Gastrocnemius medialis (tissue), 4 donors: Measurements from ENCODE around the gene CDNF.
"Not testable (repeated sequence)": the region's sequence is repeated elsewhere in the genome, so short reads cannot be mapped to it uniquely, and the experiment has no call there.

ENCODE experiments used
- POLR2A ChIP-seq, 2 donors: fragments of 450-650 bp; IDR thresholded peaks; one replicate each; pipeline ENCODE4 v1.6.1; 2017; ENCODE audit warnings: antibody characterized with exemption in 2 of 2, mild to moderate bottlenecking in 2 of 2, moderate library complexity in 2 of 2
- TF ChIP-seq, protein P1 (sequence below), 5 experiments: fragments of 450-650 bp in 3 of 5; fragments of 200-600 bp in 2 of 5; sonication (generic) in 2 of 5; IDR thresholded peaks in 4 of 5; conservative IDR thresholded peaks in 1 of 5; 1 replicate in 4 of 5; 2 replicates in 1 of 5; pipeline ENCODE4 v1.5.1; 2016 to 2019; ENCODE audit warnings: antibody characterized with exemption in 5 of 5, mild to moderate bottlenecking in 3 of 5, moderate library complexity in 3 of 5

DNA sequence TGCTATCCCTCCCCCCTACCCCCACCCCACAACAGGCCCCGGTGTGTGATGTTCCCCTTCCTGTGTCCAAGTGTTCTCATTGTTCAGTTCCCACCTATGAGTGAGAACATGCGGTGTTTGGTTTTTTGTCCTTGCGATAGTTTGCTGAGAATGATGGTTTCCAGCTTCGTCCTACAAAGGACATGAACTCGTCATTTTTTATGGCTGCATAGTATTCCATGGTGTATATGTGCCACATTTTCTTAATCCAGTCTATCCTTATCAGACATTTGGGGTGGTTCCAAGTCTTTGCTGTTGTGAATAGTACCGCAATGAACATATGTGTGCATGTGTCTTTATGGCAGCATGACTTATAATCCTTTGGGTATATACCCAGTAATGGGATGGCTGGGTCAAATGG is 26.6 kb upstream of the CDNF start:
- TF ChIP-seq, protein P1, sequence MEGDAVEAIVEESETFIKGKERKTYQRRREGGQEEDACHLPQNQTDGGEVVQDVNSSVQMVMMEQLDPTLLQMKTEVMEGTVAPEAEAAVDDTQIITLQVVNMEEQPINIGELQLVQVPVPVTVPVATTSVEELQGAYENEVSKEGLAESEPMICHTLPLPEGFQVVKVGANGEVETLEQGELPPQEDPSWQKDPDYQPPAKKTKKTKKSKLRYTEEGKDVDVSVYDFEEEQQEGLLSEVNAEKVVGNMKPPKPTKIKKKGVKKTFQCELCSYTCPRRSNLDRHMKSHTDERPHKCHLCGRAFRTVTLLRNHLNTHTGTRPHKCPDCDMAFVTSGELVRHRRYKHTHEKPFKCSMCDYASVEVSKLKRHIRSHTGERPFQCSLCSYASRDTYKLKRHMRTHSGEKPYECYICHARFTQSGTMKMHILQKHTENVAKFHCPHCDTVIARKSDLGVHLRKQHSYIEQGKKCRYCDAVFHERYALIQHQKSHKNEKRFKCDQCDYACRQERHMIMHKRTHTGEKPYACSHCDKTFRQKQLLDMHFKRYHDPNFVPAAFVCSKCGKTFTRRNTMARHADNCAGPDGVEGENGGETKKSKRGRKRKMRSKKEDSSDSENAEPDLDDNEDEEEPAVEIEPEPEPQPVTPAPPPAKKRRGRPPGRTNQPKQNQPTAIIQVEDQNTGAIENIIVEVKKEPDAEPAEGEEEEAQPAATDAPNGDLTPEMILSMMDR (IDR thresholded peaks at IDR 0.05 in 4 of 5, conservative IDR thresholded peaks at IDR 0.05 in 1 of 5), result not testable (repeated sequence)
- TF ChIP-seq POLR2A (IDR thresholded peaks at IDR 0.05), result not testable (repeated sequence)
